Measurements from ENCODE around the gene BNIP5. TPM values are rescaled to one million over a fixed set of nuclear protein-coding genes. Genes with fewer than 3 reads are reported as not detected.

BNIP5 gene
- total RNA-seq, 4 donors from 2014 or later = not detected

GRCh38 chr6:36276581-36277536 is 59.8 kb downstream of the BNIP5 start:
- H3K9me3 ChIP-seq = no peaks in the 10 kb centered on the region
- H3K27me3 ChIP-seq = peaks cover 0 to 40% (median 0%) of the 10 kb centered on the region in 4 donors
- TF ChIP-seq CTCF (IDR thresholded peaks at IDR 0.05) = no peak
- TF ChIP-seq POLR2A (IDR thresholded peaks at IDR 0.05; ENCODE audit: low read depth) = no peak
- no peak for TF ChIP-seq EP300 (IDR thresholded peaks at IDR 0.05)
- no peak for TF ChIP-seq POLR2AphosphoS5 (IDR thresholded peaks at IDR 0.05)
- H3K4me1 ChIP-seq = no peaks in the 10 kb centered on the region
- no peaks in the 10 kb centered on the region for H3K36me3 ChIP-seq
- H3K27ac ChIP-seq (replicated peaks in 1 of 4) = no peak overlapping the region
- 79% methylated on average over 13 of the region's 13 CpGs for WGBS
- no peak overlapping the region for H3K4me3 ChIP-seq
- intact Hi-C loops (cut with DNase I) = no loop called here
- no peak for DNase-seq (ENCODE audit: extremely low spot score)

GRCh38 chr6:36273802-36274514 is 62.7 kb downstream of the BNIP5 start:
- WGBS = 78% methylated on average over 15 of the region's 15 CpGs
- H3K4me3 ChIP-seq = no peak overlapping the region
- H3K36me3 ChIP-seq = no peaks in the 10 kb centered on the region
- H3K27ac ChIP-seq (replicated peaks in 1 of 4) = no peak overlapping the region
- intact Hi-C loops (cut with DNase I) = no loop called here
- H3K4me1 ChIP-seq = peaks cover 0 to under 1% (median 0%) of the 10 kb centered on the region in 4 donors
- H3K27me3 ChIP-seq = peaks cover 0 to 41% (median 0%) of the 10 kb centered on the region in 4 donors
- DNase-seq (ENCODE audit: extremely low spot score) = no peak
- H3K9me3 ChIP-seq = no peaks in the 10 kb centered on the region
- TF ChIP-seq EP300 (IDR thresholded peaks at IDR 0.05) (no peak), POLR2A (IDR thresholded peaks at IDR 0.05; ENCODE audit: low read depth) (no peak), POLR2AphosphoS5 (IDR thresholded peaks at IDR 0.05) (no peak), CTCF (IDR thresholded peaks at IDR 0.05) (no peak)

- no peak for TF ChIP-seq CTCF (IDR thresholded peaks at IDR 0.05)
- no peak for DNase-seq (ENCODE audit: extremely low spot score)
- Histone ChIP-seq H3K27ac (replicated peaks in 1 of 4) (no peak overlapping the region), H3K9me3 (no peaks in the 10 kb centered on the region), H3K36me3 (no peaks in the 10 kb centered on the region), H3K4me3 (no peak overlapping the region), H3K27me3 (peaks cover 0 to 39% (median 0%) of the 10 kb centered on the region in 4 donors), H3K4me1 (peaks cover 0 to 8% (median 3%) of the 10 kb centered on the region in 4 donors)
- 88% methylated on average over 5 of the region's 5 CpGs for WGBS
- intact Hi-C loops (cut with DNase I) = no loop called here
Measured at GRCh38 chr6:36273067-36273466, 63.6 kb downstream of the BNIP5 start.

DNA sequence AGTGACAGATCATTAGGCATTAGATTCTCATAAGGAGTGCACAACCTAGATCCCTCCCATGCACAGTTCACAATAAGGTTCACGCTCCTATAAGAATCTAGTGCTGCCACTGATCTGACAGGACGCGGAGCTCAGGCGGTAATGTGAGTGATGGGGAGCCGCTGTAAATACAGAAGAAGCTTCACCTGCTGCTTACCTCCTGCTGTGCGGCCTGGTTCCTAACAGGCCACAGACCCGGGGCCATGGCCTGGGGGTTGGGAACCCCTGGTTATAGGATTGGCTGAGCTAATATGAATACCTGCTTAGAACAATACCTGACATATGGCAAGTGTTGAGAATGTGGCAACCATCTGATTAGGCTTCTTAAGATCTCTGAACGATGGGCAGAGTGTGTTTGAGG is 64.5 kb downstream of the BNIP5 start:
- 83% methylated on average over 8 of the region's 8 CpGs for WGBS
- H3K27ac ChIP-seq (replicated peaks in 1 of 4) = no peak overlapping the region
- intact Hi-C loops (cut with DNase I) = no loop called here
- peaks cover 0 to 33% (median 0%) of the 10 kb centered on the region in 4 donors for H3K27me3 ChIP-seq
- H3K36me3 ChIP-seq = no peaks in the 10 kb centered on the region
- no peak overlapping the region for H3K4me3 ChIP-seq
- no peaks in the 10 kb centered on the region for H3K9me3 ChIP-seq
- TF ChIP-seq EP300 (IDR thresholded peaks at IDR 0.05) (no peak), CTCF (IDR thresholded peaks at IDR 0.05) (no peak), POLR2A (IDR thresholded peaks at IDR 0.05; ENCODE audit: low read depth) (no peak), POLR2AphosphoS5 (IDR thresholded peaks at IDR 0.05) (no peak)
- DNase-seq (ENCODE audit: extremely low spot score) = no peak
- H3K4me1 ChIP-seq = peaks cover 0 to 8% (median 3%) of the 10 kb centered on the region in 4 donors

Measured in esophagus muscularis mucosa (tissue), 4 donors.